Panc1 (cell line): ENCODE measurements around the gene PFKL. TPM values are rescaled to one million over a fixed set of nuclear protein-coding genes. Genes with fewer than 3 reads are reported as not detected.

ENCODE experiments used
- ATAC-seq: fragments of 200-7000 bp; cut with Tn5 transposase; 2 replicates; pipeline ENCODE4 v1.9.1; 2020; ENCODE audit warnings: mild to moderate bottlenecking, moderate library complexity
- BruUV-seq: library from RNA; stranded (reverse); fragments of 400-500 nt; replicated peaks from 2 replicates; lab custom pipeline; 2021; lab: Mats Ljungman, UMichigan
- CTCF ChIA-PET: fragments of 300-600 bp; sonication (Branson Sonifier 250); formaldehyde crosslinking; loops from one replicate; lab custom pipeline; 2022; ENCODE audit warnings: antibody characterized with exemption; lab: Charles Lee
- POLR2A ChIA-PET: fragments of 300-600 bp; sonication (Branson Sonifier 250); formaldehyde crosslinking; loops from one replicate; lab custom pipeline; 2022; ENCODE audit warnings: antibody characterized with exemption; lab: Charles Lee
- DNase-seq: peaks from one replicate; pipeline ENCODE4 v3.0.0-alpha.2; 2010; ENCODE audit warnings: low read depth, low spot score
- H3K27ac ChIP-seq: 2 replicates; pipeline ENCODE4 v1.5.1; 2011; ENCODE audit warnings: mild to moderate bottlenecking, low read length, inconsistent platforms
- H3K27me3 ChIP-seq: fragments of 200-500 bp; sonication (Bioruptor generic); 2 replicates; pipeline ENCODE4 v1.6.0; 2014; ENCODE audit warnings: low read length, inconsistent platforms; ENCODE audit not compliant: control insufficient read depth, insufficient read depth
- H3K36me3 ChIP-seq: fragments of 200-500 bp; sonication (Bioruptor generic); 2 replicates; pipeline ENCODE4 v1.5.1; 2014; ENCODE audit warnings: inconsistent platforms, mild to moderate bottlenecking, low read length, moderate library complexity; ENCODE audit not compliant: control insufficient read depth, insufficient read depth
- H3K4me1 ChIP-seq: 2 replicates; pipeline ENCODE4 v1.5.1; 2011; ENCODE audit warnings: inconsistent platforms, mild to moderate bottlenecking, low read length, moderate library complexity; ENCODE audit not compliant: control insufficient read depth, insufficient read depth
- H3K4me3 ChIP-seq, 2 experiments: 2 replicates each; pipeline ENCODE4 v1.5.1; 2011 to 2012; ENCODE audit warnings: low read depth in 2 of 2, low read length in 2 of 2, mild to moderate bottlenecking in 2 of 2, inconsistent platforms in 1 of 2, moderate library complexity in 1 of 2
- H3K9me3 ChIP-seq: fragments of 200-500 bp; sonication (Bioruptor generic); 2 replicates; pipeline ENCODE4 v1.5.1; 2014; ENCODE audit warnings: low read depth, mild to moderate bottlenecking, inconsistent platforms, low read length, moderate library complexity; ENCODE audit not compliant: control insufficient read depth, insufficient read depth
- CTCF ChIP-seq: fragments of 450-650 bp; IDR thresholded peaks from 2 replicates; pipeline ENCODE4 v1.5.1; 2017; ENCODE audit warnings: mild to moderate bottlenecking
- POLR2AphosphoS5 ChIP-seq: IDR thresholded peaks from 2 replicates; pipeline ENCODE4 v1.6.1; 2012; ENCODE audit warnings: mild to moderate bottlenecking, low read depth, low read length, moderate library complexity
- SIN3A ChIP-seq: IDR thresholded peaks from 2 replicates; pipeline ENCODE4 v1.6.1; 2012; ENCODE audit warnings: low read depth, mild to moderate bottlenecking, low read length, moderate library complexity, borderline replicate concordance; ENCODE audit not compliant: insufficient read depth
- TCF7L2 ChIP-seq: IDR thresholded peaks from 2 replicates; pipeline ENCODE4 v1.6.1; 2011; ENCODE audit warnings: mild to moderate bottlenecking, low read depth, low read length, inconsistent platforms
- in situ Hi-C: cut with HindIII; loops from 2 replicates; pipeline ENCODE4 v1.10.0; 2016; ENCODE audit warnings: low sequenced_read_pairs, low pct_unique_long_range_greater_than_20kb
- intact Hi-C: fragments of 100-400 bp; cut with micrococcal nuclease; formaldehyde crosslinking; loops from one replicate; pipeline ENCODE4 v1.10.0; 2022; ENCODE audit not compliant: unreplicated experiment
- total RNA-seq: library from RNA; stranded (reverse); gene quantifications from one replicate; pipeline ENCODE4 v1.2.1, GENCODE V29; 2021; ENCODE audit not compliant: unreplicated experiment
- TF ChIP-seq, protein P1 (sequence below), 2 experiments: IDR thresholded peaks; 2 replicates each; pipeline ENCODE4 v1.6.1; 2011 to 2012; ENCODE audit warnings: low read depth in 2 of 2, control low read depth in 1 of 2, low read length in 1 of 2, mild to moderate bottlenecking in 1 of 2, moderate library complexity in 1 of 2; ENCODE audit not compliant: insufficient read depth in 1 of 2

The PFKL gene
- total RNA-seq, 1 experiment from 2014 or later: 70.1 TPM

DNA sequence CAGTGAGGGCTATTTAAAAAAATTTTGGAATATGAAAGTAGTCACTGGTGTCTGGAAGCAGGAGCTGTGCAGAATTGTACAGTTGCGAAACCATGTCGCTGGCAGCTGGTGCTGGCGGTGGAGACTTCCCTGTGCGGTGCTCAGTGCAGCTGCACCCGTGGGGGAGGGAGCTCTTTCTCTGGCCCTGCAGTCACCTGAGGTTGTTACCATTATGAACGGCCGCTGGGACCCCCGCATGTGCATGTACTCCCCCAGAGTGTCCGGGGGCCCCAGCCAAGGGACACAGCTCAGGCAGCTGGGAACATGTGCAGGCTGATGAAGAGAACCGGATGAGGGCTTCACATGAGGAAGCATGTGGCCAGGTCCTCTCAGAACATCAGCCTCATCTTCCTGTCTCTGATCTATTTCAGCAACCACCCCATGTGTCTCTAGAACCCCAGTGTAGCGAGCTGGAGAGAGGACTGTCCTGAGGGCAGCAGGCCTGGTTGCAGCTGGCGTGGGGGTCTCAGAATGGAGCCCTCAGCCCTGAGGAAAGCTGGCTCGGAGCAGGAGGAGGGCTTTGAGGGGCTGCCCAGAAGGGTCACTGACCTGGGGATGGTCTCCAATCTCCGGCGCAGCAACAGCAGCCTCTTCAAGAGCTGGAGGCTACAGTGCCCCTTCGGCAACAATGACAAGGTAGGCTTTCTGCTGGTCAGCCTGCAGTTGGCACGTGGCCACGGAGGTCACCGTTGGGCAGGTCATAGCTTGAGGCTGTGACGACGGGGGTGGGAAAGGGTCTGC, 53.5 kb downstream of the PFKL start, which contains the start of gene TRPM2:
TSS of gene TRPM2 (plus strand) at position 431 of the 780 bp plus-strand sequence. CDS start at position 511, 80 bp downstream.
- POLR2A ChIA-PET: interaction anchor here (0.6 kb wide), 1 partner anchor 77 kb away, joined by 4 read pairs; no protein-coding TSS in a partner anchor
- DNase-seq (no peak), ATAC-seq (no peak)
- no TSS peak for BruUV-seq
- Histone ChIP-seq H3K27me3 (no peaks in the 10 kb centered on the region), H3K9me3 (no peaks in the 10 kb centered on the region), H3K4me3 (no peak within 1 kb of the TSS), H3K36me3 (no peaks in the 10 kb centered on the region), H3K4me1 (no peaks in the 10 kb centered on the region), H3K27ac (no peak within 1 kb of the TSS)
- TF ChIP-seq CTCF (no peak), POLR2AphosphoS5 (no peak), SIN3A (no peak), TCF7L2 (no peak)
- TF ChIP-seq, protein P1, sequence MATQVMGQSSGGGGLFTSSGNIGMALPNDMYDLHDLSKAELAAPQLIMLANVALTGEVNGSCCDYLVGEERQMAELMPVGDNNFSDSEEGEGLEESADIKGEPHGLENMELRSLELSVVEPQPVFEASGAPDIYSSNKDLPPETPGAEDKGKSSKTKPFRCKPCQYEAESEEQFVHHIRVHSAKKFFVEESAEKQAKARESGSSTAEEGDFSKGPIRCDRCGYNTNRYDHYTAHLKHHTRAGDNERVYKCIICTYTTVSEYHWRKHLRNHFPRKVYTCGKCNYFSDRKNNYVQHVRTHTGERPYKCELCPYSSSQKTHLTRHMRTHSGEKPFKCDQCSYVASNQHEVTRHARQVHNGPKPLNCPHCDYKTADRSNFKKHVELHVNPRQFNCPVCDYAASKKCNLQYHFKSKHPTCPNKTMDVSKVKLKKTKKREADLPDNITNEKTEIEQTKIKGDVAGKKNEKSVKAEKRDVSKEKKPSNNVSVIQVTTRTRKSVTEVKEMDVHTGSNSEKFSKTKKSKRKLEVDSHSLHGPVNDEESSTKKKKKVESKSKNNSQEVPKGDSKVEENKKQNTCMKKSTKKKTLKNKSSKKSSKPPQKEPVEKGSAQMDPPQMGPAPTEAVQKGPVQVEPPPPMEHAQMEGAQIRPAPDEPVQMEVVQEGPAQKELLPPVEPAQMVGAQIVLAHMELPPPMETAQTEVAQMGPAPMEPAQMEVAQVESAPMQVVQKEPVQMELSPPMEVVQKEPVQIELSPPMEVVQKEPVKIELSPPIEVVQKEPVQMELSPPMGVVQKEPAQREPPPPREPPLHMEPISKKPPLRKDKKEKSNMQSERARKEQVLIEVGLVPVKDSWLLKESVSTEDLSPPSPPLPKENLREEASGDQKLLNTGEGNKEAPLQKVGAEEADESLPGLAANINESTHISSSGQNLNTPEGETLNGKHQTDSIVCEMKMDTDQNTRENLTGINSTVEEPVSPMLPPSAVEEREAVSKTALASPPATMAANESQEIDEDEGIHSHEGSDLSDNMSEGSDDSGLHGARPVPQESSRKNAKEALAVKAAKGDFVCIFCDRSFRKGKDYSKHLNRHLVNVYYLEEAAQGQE (IDR thresholded peaks at IDR 0.05; ENCODE audit: insufficient read depth in 1 of 2, low read depth in 2 of 2, low read length in 1 of 2): no peak
- in situ Hi-C loops: no loop called here
- intact Hi-C loops: no loop called here
- CTCF ChIA-PET: interaction anchor here (0.6 kb wide), 1 partner anchor 14 kb away, joined by 12 read pairs; the partner anchor contains the start of gene CFAP410

DNA sequence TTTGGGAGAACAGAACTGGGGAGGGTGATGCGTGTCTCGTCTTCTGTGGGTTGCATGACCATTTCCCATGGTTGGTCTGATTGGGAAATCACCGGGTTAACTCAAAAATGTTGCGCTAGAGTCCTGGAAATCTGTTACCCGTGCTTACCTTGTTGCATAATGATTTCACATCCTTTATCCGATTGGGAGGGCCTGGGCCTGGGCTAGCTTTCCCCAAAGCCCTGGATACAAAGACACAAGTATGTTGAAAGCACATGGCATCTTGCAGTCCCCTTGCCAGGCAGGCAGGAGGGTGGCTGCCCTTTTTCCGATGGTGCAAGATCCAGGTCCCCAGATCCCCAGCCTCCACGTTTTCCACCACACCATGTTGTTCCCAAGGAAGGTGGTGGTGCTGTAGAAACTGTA, 54.1 kb downstream of the PFKL start:
- TF ChIP-seq, protein P1 (IDR thresholded peaks at IDR 0.05; ENCODE audit: insufficient read depth in 1 of 2, low read depth in 2 of 2, low read length in 1 of 2): no peak
- TF ChIP-seq POLR2AphosphoS5: no peak
- TF ChIP-seq TCF7L2: no peak
- TF ChIP-seq CTCF: no peak
- no peak for TF ChIP-seq SIN3A
- no peak overlapping the region for H3K27ac ChIP-seq
- H3K4me3 ChIP-seq: no peak overlapping the region
- no peaks in the 10 kb centered on the region for H3K9me3 ChIP-seq
- in situ Hi-C loops (no loop called here), intact Hi-C loops (no loop called here)
- no peaks in the 10 kb centered on the region for H3K36me3 ChIP-seq
- no TSS peak for BruUV-seq
- DNase-seq (no peak), ATAC-seq (no peak)
- H3K27me3 ChIP-seq: no peaks in the 10 kb centered on the region
- H3K4me1 ChIP-seq: no peaks in the 10 kb centered on the region
- ChIA-PET POLR2A (no interaction called here), CTCF (no interaction called here)
